CD4-positive, alpha-beta T cell treated with Interleukin-21 for 1 hour (primary cell): ENCODE results near the gene KCNE3.
"Not testable (repeated sequence)": the region's sequence is repeated elsewhere in the genome, so short reads cannot be mapped to it uniquely, and the experiment has no call there.

Experiments used
- DNase-seq: peaks from one replicate; pipeline ENCODE4 v3.0.0-alpha.2; 2020

Gene KCNE3

DNA sequence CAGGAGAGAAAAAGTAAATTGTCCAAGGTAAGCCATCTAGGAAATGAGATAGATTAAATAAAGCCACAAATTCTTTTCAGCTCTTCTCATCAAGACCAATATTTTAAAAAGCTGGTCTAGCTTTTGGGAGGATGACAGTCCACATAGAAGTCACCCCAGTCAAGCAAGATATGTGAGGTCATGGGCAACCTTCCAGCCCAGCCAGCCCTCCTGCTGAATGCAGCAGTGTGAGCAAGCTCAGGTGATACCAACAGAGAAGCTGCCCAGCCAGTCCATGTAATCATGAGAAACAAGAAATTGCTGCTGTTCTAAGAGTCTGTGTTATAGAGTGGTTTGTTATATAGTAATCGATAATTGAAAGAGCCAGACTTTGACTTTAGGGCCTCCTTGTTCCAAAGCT is 28.7 kb downstream of the KCNE3 start:
- no peak for DNase-seq

GRCh38 chr11:74437441-74438042 is 29.8 kb downstream of the KCNE3 start:
- DNase-seq: no peak

DNA sequence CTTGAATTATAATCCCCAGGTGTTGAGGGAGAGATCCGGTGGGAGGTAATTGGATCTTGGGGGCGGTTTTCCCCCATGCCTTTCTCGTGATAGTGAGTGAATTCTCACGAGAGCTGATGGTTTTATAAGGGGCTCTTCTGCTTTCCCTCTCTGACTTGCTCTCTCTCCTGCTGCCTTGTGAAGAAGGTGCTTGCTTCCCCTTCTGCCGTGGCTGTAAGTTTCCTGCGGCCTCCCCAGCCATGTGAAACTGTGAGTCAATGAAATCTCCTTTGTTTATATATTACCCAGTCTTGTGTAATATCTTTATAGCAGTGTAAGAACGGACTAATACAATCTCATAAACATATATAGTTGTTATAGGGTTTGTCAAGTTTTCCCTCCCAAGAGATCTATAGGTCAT is 32.8 kb downstream of the KCNE3 start:
- DNase-seq: no peak

GRCh38 chr11:74429205-74429604 is 38.1 kb downstream of the KCNE3 start:
- DNase-seq: no peak

GRCh38 chr11:74427384-74427886 is 39.9 kb downstream of the KCNE3 start:
- DNase-seq: no peak

DNA sequence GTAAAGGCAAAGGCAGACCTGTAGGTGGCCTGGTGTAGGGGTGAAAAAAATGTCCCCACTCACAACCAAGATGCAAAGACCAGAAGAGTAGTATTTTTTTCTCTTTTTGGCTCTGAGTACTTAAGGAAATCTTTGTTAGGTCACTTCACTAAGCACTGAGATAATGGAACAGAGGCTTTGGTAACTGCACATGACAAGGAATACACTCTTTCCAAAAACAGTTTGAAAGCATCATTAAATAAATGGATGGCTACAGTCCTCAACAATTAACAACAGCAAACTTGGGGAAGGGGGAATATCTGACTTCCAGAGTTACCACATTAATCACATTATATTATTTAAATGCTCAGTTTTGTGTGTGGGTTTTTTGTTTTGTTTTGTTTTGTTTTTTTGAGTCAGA is 42.2 kb downstream of the KCNE3 start:
- DNase-seq: no peak

DNA sequence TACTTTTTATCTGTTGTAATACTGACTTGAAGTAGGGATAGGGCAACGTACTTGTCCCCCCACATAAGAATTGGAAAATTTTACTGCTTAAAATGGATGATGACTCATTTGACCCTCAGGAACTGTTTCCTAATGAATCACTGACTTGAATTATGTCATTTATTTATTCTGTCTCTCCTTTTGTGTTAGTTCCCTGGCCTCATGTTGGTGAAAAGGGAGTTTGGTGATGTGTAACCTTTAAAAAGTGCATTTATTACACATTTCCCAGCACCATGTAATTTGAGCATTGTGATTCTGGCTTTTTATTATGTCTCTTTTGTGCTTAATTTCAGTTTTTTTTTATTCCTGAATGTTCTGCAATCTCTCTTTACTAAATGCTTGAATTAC is 48.8 kb downstream of the KCNE3 start:
- DNase-seq: no peak

DNA sequence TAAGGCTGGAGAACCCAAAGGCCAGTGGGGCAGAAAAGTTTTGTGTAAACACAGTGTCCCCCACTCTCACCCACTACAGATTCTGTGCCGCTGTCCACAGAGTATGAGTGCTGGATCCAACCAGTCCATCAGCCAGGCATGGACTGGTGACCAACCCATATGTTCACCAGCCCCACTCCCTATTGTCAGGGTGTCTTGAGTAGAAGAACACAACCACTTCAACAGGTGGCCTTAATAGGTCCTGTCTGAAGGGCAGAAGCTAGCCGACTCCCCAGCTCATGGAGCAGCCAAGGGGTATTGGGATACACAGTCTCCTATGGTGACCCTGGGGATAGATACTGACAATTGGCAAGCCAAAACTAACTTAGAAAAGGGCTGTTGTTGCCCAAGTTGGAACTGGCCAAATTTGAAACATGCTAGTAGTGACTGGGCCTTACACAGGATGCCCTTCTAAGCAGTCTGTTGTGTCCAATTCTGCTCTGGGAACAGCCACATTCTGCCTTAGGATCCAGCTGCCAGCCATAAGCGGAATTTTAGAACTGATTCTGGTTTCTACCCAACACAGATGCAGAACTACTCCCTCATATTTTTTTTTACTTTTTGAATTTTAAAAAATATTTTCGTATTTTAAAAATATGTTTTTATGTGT is 49.4 kb downstream of the KCNE3 start:
- no peak for DNase-seq

DNA sequence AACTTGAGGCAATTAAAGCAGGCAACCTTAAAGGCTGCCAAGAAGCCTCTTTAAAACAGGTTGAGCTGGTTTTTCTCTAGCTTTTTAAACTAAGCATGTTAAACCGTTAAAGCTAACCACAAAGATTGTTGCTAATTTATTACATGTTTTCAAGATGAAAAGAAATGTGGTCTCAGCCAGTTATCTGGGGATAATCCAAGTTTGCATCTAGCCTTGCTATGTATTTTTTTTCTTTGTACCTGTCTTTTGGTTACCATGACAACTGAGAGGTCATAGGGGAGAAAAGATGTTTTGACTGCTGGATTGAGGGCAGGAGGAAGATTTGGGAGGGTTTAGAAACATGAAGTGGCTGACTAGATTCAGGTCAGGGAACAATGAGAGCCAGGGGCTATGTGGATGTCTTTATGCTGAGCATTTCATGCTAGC is 50.0 kb downstream of the KCNE3 start:
- DNase-seq: peak; percentile 40

GRCh38 chr11:74416974-74417373 is 50.4 kb downstream of the KCNE3 start:
- DNase-seq: not testable (repeated sequence)

DNA sequence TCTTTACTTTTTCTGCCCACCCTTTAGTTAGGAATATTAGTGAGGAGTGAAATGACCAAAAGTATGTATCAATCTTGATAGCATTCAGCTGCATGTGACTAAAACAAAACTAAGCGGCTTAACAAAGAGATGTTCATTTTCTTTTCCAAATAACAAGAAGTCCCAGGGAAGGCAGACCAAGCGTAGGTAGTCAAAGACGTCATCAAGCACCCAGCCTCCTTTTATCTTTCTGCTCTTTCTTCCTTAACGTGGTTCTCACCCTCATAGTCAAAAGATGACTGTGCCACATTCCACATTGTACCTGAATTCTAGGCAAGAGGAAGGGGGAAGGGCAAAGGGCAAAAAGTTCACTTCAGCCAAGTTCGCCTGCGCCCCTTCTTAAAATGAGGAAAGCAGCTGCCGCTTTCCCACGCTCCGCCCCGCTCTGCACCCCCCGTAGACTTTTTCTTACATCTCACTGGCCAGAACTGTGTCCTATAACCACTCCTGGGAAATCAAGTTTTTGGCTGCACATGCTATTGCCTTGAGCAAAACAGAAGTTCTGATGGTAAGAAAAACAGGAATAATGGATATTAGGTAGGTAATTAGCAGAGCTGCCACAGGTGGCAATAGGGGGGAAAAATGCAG is 54.5 kb downstream of the KCNE3 start:
- no peak for DNase-seq

DNA sequence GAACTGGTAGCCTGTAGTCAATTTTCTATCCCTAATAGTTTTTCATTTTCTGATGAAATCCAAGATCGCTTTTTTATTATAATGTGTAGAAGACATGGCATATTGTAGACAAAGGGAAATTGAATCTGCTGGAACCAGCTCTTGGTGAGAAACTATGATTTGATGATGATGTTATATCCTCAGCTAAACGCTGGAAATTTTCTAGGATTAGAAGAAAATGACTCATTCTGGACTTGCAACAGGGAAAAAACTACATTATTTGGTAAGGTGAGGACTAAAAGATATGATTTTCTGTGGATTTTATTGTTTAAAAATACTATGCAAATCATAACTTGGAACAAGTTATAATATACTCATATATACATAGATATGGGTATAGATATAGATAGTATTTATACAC is 55.0 kb downstream of the KCNE3 start:
- DNase-seq: no peak

GRCh38 chr11:74409633-74410032 is 57.7 kb downstream of the KCNE3 start:
- no peak for DNase-seq
